Coronary artery (tissue), 2 donors: ENCODE results near the gene DVL1.
A peak's percentile ranks its signal among the peaks of the same experiment; 100 is the strongest.
"Not testable (repeated sequence)": the region's sequence is repeated elsewhere in the genome, so short reads cannot be mapped to it uniquely, and the experiment has no call there.

Experiments used
- DNase-seq: peaks from one replicate; pipeline ENCODE4 v3.0.0-alpha.2; 2017; ENCODE audit warnings: low spot score
- H3K27ac ChIP-seq, 2 donors: fragments of 200-600 bp; sonication (generic); one replicate each; pipeline ENCODE4 v1.5.1; 2016 to 2019
- H3K4me3 ChIP-seq: fragments of 200-600 bp; sonication (generic); 2 replicates; pipeline ENCODE4 v1.5.1; 2016; ENCODE audit warnings: mild to moderate bottlenecking, moderate library complexity
- CTCF ChIP-seq: fragments of 200-600 bp; sonication (generic); IDR thresholded peaks from one replicate; pipeline ENCODE4 v1.5.1; 2019; ENCODE audit warnings: antibody characterized with exemption

DVL1 gene

DNA sequence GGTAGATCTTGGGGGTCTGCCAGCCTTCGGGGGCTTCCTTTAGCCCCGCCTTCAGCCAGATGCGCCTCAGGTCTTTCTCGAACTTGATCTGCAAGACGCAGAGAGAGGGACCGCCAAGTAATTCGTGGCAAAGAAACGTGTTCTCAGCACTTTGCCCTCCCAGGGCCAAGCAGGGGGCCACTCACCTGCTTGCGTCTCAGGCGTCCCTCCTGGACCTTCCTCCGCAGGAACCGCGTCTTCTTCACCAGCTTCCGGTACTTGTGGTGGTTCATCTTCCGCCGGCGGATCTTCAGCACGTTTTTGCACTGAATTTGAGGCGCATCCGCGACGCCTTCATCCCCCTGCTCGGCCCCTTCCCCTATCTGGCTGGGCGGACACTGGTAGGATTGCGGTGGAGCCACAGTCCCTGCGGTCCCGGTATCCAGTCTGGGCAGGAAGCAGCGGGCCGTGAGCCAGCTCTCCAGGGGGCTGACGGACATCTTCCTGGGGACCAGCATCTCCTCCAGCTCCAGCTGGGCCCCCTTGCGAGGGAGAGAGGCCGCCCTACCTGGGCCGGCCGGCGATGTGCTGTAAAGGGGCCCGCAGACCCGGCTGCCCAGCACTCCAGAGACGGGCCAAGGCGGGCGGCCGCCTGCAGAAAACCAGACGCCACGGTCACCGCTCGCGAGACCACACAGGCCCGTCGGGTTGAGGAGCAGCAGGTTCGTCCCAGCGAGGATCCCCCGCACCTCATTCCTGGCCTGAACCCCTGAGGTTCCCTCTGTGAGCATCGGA, 24.8 kb upstream of the DVL1 start:
- Histone ChIP-seq H3K27ac (peak overlapping the region; percentile 85 to 97), H3K4me3 (peak overlapping the region; percentile 100)
- no peak for TF ChIP-seq CTCF
- DNase-seq, result no peak

GRCh38 chr1:1373051-1373814, 24.0 kb upstream of the DVL1 start:
- H3K27ac ChIP-seq, result no peak overlapping the region
- H3K4me3 ChIP-seq, result no peak overlapping the region
- no peak for DNase-seq
- no peak for TF ChIP-seq CTCF

DNA sequence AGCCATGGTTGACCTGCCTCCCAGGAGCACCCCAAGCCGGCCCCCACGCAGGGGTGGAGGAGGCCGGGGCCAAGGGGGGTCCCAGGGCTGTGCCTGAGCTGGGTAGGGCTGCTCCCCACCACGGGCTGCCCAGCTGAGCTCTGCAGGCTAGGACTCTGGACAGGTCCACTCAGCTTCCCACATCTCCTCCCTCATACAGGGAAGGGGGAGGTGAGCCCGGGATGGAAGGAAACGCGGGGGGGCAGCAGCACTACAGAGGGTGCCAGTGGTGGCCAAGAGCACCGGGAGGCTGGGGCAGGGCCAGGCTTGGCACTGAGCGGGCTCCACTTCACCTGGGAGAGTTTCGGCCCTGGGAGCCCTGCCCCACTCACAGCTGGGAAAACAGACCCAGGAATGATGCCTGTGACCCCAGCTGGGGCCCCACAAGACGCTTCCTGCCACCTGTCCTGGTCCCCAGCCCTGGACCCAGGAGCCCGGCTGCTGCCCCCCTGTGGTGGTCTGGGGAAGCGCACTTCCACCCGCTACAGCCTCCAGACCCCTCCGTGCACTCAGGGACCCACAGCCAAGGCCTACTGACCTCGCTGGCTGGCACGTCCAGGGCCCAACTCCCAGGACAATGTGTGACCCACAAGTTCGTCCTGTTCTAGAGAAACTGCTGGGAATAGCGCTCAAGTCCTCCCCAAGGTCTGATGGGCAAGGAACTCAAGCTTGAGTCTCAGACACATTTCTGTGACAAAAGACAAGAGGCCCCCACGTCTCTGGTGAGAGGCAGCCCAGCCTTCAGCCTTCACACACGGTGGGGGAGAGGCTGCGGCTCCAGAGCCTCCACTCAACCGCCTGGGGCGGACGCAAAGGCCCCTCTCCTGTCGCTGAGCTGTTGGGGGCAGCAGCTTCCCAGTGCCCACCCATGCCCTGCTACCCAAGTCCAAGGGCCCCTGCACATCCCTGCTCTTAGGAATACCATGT, 22.8 kb upstream of the DVL1 start:
- H3K4me3 ChIP-seq, result peak overlapping the region; percentile 36
- DNase-seq, result no peak
- TF ChIP-seq CTCF, result peak; percentile 92
- peak overlapping the region in 1 of 2 donors; percentile 33 for H3K27ac ChIP-seq

GRCh38 chr1:1371364-1371745, 22.1 kb upstream of the DVL1 start:
- DNase-seq, result no peak
- Histone ChIP-seq H3K27ac (no peak overlapping the region), H3K4me3 (no peak overlapping the region)
- no peak for TF ChIP-seq CTCF

DNA sequence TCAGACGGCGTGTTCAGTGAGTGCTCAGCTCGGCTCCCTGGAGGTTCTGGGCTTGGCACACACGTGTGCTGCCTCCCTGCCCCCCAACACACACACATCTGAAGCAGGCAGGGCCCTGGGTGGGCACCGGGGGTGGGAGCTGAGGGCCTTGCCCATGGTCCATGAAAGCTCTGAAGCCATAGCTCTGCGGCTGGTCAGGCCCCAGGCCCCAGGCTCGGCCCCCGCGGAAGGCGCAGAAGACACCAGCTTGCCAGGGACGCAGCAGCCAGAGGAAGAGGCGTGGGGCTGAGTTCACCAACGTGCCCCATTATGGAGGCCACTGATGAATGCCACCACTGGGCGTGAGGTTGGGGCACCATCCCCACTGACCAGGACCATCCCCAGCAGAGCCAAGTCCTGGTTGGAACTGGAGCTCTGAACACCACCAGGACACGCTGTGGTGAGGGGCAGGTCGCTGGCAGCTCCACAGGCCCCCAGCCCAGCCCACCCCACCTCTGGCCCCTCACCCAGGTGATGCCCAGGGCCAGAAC, 21.6 kb upstream of the DVL1 start:
- no peak for DNase-seq
- Histone ChIP-seq H3K4me3 (no peak overlapping the region), H3K27ac (no peak overlapping the region)
- no peak for TF ChIP-seq CTCF

- H3K4me3 ChIP-seq, DNase-seq, H3K27ac ChIP-seq: not testable (repeated sequence)
Observed at GRCh38 chr1:1370094-1370493, 20.9 kb upstream of the DVL1 start.

- no peak for TF ChIP-seq CTCF
- DNase-seq, result no peak
- Histone ChIP-seq H3K4me3 (no peak overlapping the region), H3K27ac (no peak overlapping the region)
Observed at GRCh38 chr1:1367315-1367714, 18.1 kb upstream of the DVL1 start.
